Hippocampal formation (tissue), 2 donors: Measurements from ENCODE around the gene HCRT.

ENCODE experiments used
- DNase-seq, 2 donors: peaks; one replicate each; lab custom pipeline; 2025; lab: John Stamatoyannopoulos, UW

Gene HCRT

DNA sequence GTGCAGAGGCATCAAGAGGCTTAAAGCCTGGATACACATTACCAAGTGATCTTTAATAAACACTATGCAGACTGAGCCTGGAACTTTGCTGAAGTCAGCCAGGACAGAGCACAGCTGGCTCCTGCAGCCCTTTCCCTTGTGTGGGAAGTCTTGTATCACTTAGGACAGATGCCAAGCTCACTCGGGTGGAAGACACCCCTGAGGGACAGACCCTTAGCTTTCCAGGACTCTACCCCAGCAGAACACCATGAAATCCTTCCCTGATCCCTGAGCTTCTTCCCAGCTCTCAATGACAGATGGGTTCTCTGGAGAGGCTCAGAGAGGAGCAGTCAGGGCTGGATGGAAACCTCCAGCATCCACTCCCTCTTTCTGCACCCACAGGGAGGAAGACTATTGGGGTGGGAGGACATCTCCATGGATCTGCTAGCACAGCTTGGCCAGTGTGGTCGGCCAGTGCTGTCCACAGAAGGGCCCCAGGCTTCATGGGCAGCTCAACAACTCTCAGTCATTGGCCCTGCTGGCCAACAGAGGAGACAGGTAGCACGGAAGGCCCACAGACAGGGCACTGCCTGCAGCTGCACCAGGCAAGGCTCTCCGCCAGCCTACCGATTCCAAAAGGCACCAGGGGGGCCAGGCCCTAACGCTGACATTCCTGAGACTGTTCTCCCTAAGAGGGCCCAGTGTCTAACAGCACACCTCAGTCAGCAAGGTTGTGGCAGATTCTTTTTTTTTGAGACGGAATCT lies 46.3 kb downstream of the HCRT start:
- no peak for DNase-seq

DNA sequence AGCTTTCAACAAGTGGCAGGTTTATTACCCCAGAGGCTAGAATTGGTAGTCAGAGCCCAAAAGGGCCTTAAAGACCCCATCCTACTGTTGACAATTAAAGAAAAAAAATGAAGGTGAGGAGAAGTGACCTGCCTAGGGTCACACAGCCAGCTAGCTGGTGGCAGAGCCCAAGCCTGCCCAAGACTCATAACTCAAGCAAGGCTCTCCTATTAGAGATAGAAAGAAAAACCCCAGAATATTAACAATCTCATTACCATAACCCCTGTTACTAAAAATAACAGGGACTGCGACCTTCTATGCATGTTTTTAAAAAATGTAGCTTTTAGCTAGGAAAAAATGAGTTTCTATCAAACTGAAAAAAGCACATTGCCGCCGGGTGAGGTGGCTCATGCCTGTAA lies 48.6 kb downstream of the HCRT start:
- no peak for DNase-seq

DNA sequence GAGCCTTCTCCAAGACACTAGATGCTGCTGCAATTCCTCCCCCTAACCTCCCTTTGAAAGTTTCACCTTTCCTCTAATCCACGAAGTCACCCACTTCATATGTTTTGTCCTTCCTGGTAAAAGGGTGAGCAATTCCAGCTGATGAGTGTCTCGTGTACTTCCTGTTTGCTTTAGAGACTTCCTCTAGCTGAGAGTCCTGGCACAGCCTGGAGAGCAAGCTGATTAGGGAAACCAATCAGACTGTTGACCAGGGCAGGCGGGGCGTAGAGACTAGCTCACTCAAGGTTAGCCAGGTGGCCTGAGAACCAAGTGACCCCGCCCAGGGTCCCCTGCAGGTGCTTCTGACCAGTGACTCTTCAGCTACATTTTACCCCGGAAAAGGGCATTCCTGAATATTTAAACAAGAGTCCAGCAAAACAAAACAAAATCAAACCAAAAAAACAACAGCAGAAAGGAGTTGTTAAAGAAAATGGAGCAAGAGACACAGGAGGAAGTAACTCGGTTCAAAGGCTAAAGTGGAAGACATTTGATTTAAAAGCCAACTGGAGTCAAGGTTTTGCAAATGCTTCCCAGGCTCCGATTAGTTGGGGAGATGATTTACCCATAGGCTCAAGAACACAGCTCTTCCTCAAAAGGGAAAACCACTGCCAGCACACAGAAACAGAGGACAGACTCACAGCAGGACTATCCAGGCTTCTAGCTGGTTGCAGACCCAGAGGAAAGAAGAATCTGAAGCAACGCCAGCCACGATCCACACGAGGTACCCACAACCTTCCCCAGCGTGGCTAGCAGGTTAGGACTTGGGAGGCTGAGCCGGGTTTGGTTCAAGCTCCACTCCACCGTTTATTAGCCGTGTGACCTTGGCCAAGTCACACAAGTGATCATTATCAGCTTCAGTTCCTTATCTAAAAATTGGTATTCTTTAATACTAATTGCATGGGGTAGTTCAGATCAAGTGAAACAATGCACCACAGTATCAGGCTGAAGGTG lies 49.3 kb downstream of the HCRT start:
- no peak for DNase-seq

DNA sequence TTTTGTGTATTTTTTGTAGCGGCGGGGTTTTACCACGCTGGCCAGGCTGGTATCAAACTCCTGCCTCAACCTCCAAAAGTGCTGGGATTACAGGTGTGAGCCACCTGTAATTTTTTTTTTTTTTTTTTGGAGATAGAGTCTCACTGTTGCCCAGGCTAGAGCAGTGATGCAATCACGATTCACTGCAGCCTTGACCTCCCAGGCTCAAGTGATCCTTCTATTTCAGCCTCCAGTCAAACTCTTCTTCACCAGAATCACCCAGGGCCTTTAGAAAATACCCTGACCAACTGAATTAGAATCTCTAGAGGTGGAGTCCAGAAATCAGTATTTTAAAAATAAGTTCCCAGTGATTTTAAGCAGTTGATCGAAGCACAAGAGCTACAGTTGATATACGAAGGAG lies 50.1 kb downstream of the HCRT start:
- no peak for DNase-seq
